HEK293T (cell line): ENCODE data around the gene NF1.

ENCODE experiments used
- CTCF ChIA-PET: fragments of 350-600 bp; formaldehyde crosslinking; extraction: SDS; loops from one replicate; lab custom pipeline; 2021; ENCODE audit warnings: antibody characterized with exemption, inconsistent platforms; lab: Yijun Ruan, JAX
- POLR2A ChIA-PET: fragments of 350-600 bp; formaldehyde crosslinking; extraction: SDS; loops from one replicate; lab custom pipeline; 2020; ENCODE audit warnings: antibody characterized with exemption, inconsistent platforms; lab: Yijun Ruan, JAX
- DNase-seq: peaks from one replicate; pipeline ENCODE4 v3.0.0; 2012; ENCODE audit warnings: mixed read lengths; ENCODE audit errors: extremely low spot score
- ARNT ChIP-seq: fragments of 450-650 bp; IDR thresholded peaks from 2 replicates; pipeline ENCODE4 v1.6.1; 2017; ENCODE audit warnings: mild to moderate bottlenecking
- BHLHE40 ChIP-seq: fragments of 450-650 bp; IDR thresholded peaks from 2 replicates; pipeline ENCODE4 v1.6.1; 2016; ENCODE audit warnings: mild to moderate bottlenecking, moderate library complexity, borderline replicate concordance
- CTBP1 ChIP-seq: fragments of 450-650 bp; IDR thresholded peaks from 2 replicates; pipeline ENCODE4 v1.6.1; 2016; ENCODE audit warnings: borderline replicate concordance
- ELF4 ChIP-seq: fragments of 450-650 bp; IDR thresholded peaks from 2 replicates; pipeline ENCODE4 v1.6.1; 2017; ENCODE audit warnings: antibody characterized with exemption
- FOXA1 ChIP-seq: fragments of 450-650 bp; IDR thresholded peaks from 2 replicates; pipeline ENCODE4 v1.6.1; 2016; ENCODE audit warnings: mild to moderate bottlenecking
- FOXK2 ChIP-seq: fragments of 450-650 bp; IDR thresholded peaks from 2 replicates; pipeline ENCODE4 v1.6.1; 2016; ENCODE audit warnings: mild to moderate bottlenecking
- FOXM1 ChIP-seq: fragments of 450-650 bp; IDR thresholded peaks from 2 replicates; pipeline ENCODE4 v1.6.1; 2017; ENCODE audit warnings: mild to moderate bottlenecking, borderline replicate concordance
- HDGF ChIP-seq: fragments of 450-650 bp; IDR thresholded peaks from 2 replicates; pipeline ENCODE4 v1.6.1; 2017; ENCODE audit warnings: antibody characterized with exemption, borderline replicate concordance
- L3MBTL2 ChIP-seq: fragments of 450-650 bp; conservative IDR thresholded peaks from 2 replicates; pipeline ENCODE4 v1.6.1; 2016; ENCODE audit warnings: mild to moderate bottlenecking
- LEF1 ChIP-seq: fragments of 450-650 bp; IDR thresholded peaks from 2 replicates; pipeline ENCODE4 v1.6.1; 2017; ENCODE audit warnings: mild to moderate bottlenecking, borderline replicate concordance
- NFRKB ChIP-seq: fragments of 450-650 bp; IDR thresholded peaks from 2 replicates; pipeline ENCODE4 v1.6.1; 2016; ENCODE audit warnings: mild to moderate bottlenecking, moderate library complexity
- PKNOX1 ChIP-seq: fragments of 450-650 bp; IDR thresholded peaks from 2 replicates; pipeline ENCODE4 v1.6.1; 2016
- SP1 ChIP-seq: fragments of 450-650 bp; IDR thresholded peaks from 2 replicates; pipeline ENCODE4 v1.6.1; 2017
- SUZ12 ChIP-seq: fragments of 450-650 bp; IDR thresholded peaks from 2 replicates; pipeline ENCODE4 v1.6.1; 2016; ENCODE audit warnings: mild to moderate bottlenecking
- TARDBP ChIP-seq: fragments of 450-650 bp; IDR thresholded peaks from 2 replicates; pipeline ENCODE4 v1.6.1; 2016
- ZNF384 ChIP-seq: fragments of 450-650 bp; IDR thresholded peaks from 2 replicates; pipeline ENCODE4 v1.6.1; 2016

NF1 gene

GRCh38 chr17:31052187-31052889 is 42.4 kb upstream of the NF1 start:
- ChIA-PET POLR2A (no interaction called here), CTCF (interaction anchor here (0.8 kb wide), 1 partner anchor 9 kb away, joined by 4 read pairs; no protein-coding TSS in a partner anchor)
- no peak for DNase-seq
- no peak for TF ChIP-seq FOXM1
- no peak for TF ChIP-seq FOXA1
- no peak for TF ChIP-seq HDGF
- TF ChIP-seq SP1: no peak
- no peak for TF ChIP-seq BHLHE40
- no peak for TF ChIP-seq ARNT
- no peak for TF ChIP-seq ELF4
- TF ChIP-seq NFRKB: no peak
- TF ChIP-seq L3MBTL2: no peak
- TF ChIP-seq ZNF384: no peak
- TF ChIP-seq SUZ12: no peak
- no peak for TF ChIP-seq FOXK2
- no peak for TF ChIP-seq PKNOX1
- TF ChIP-seq LEF1: no peak

- no peak for DNase-seq
- TF ChIP-seq CTBP1 (no peak), FOXK2 (no peak), ELF4 (no peak)
- ChIA-PET POLR2A (no interaction called here), CTCF (no interaction called here)
These were observed 41.7 kb upstream of the NF1 start for GRCh38 chr17:31053071-31053470.

GRCh38 chr17:31054761-31055160 is 40.0 kb upstream of the NF1 start:
- CTCF ChIA-PET: no interaction called here
- TF ChIP-seq TARDBP: no peak
- TF ChIP-seq LEF1: no peak
- no peak for TF ChIP-seq L3MBTL2
- no peak for TF ChIP-seq NFRKB
- TF ChIP-seq SP1: no peak
- TF ChIP-seq FOXA1: no peak
- no peak for TF ChIP-seq ELF4
- TF ChIP-seq ZNF384: no peak
- TF ChIP-seq HDGF: no peak
- no peak for TF ChIP-seq FOXM1
- TF ChIP-seq PKNOX1: no peak
- no peak for TF ChIP-seq ARNT
- TF ChIP-seq CTBP1: no peak
- TF ChIP-seq BHLHE40: no peak
- no peak for TF ChIP-seq FOXK2
- DNase-seq: no peak
- POLR2A ChIA-PET: no interaction called here

- CTCF ChIA-PET: no interaction called here
- DNase-seq: no peak
- TF ChIP-seq ZNF384: no peak
- no peak for TF ChIP-seq TARDBP
- no peak for TF ChIP-seq ARNT
- no peak for TF ChIP-seq FOXA1
- no peak for TF ChIP-seq FOXM1
- no peak for TF ChIP-seq LEF1
- no peak for TF ChIP-seq L3MBTL2
- TF ChIP-seq CTBP1: no peak
- TF ChIP-seq ELF4: no peak
- TF ChIP-seq SP1: no peak
- no peak for TF ChIP-seq HDGF
- no peak for TF ChIP-seq SUZ12
- TF ChIP-seq PKNOX1: no peak
- no peak for TF ChIP-seq FOXK2
- TF ChIP-seq BHLHE40: no peak
- POLR2A ChIA-PET: no interaction called here
These were observed 35.8 kb upstream of the NF1 start for GRCh38 chr17:31058976-31059375.

GRCh38 chr17:31060791-31061550 is 33.8 kb upstream of the NF1 start:
- CTCF ChIA-PET: interaction anchor here (0.6 to 1.1 kb wide), 3 partner anchors 9 to 48 kb away, joined by 3 to 4 read pairs (median 4); no protein-coding TSS in a partner anchor
- DNase-seq: no peak

More at GRCh38 chr17:31060791-31061550, 33.8 kb upstream of the NF1 start:
- POLR2A ChIA-PET: interaction anchor here (1.0 kb wide), 1 partner anchor 34 kb away, joined by 3 read pairs; the partner anchor contains the start of gene NF1
- TF ChIP-seq BHLHE40 (no peak), SP1 (no peak), NFRKB (no peak), L3MBTL2 (no peak), FOXA1 (no peak), TARDBP (no peak), FOXK2 (no peak), ELF4 (no peak), PKNOX1 (no peak), ARNT (no peak), FOXM1 (no peak), CTBP1 (no peak), ZNF384 (no peak), LEF1 (no peak)
